ENCODE data around the gene SECISBP2L. TPM values are rescaled to one million over a fixed set of nuclear protein-coding genes. Genes with fewer than 3 reads are reported as not detected.

Gene SECISBP2L
- total RNA-seq, 1 experiment from 2014 or later, result 33.2 TPM

- intact Hi-C loops (cut with micrococcal nuclease; ENCODE audit: unreplicated experiment), result no loop called here
- Histone ChIP-seq H3K4me3 (peak overlapping the region; percentile 55; the same call in 1 of the 2 replicates), H4K20me1 (ENCODE audit: insufficient read depth) (no peaks in the 10 kb centered on the region), H3K9me2 (ENCODE audit: insufficient read depth) (no peaks in the 10 kb centered on the region), H3K27me3 (ENCODE audit: insufficient read depth, low read depth) (no peaks in the 10 kb centered on the region), H3K27ac (no peak overlapping the region), H3K79me2 (ENCODE audit: low read depth) (no peaks in the 10 kb centered on the region), H3K4me2 (peak overlapping the region; percentile 89), H3K4me1 (replicated peaks; ENCODE audit: insufficient read depth) (peaks cover 14% of the 10 kb centered on the region), H2AFZ (peak overlapping the region; percentile 95), H3K9me3 (ENCODE audit: insufficient read depth, low read depth) (no peaks in the 10 kb centered on the region), H3F3A (ENCODE audit: insufficient read depth, low read depth) (peaks cover 9% of the 10 kb centered on the region; the same call in 1 of the 2 replicates), H3K36me3 (ENCODE audit: low read depth) (no peaks in the 10 kb centered on the region)
- ChIA-PET CTCF (interaction anchor here (0.5 to 1.6 kb wide), 9 partner anchors 10 to 752 kb away, joined by 3 to 13 read pairs (median 4); partner anchors contain the start of genes CEP152 and SECISBP2L), POLR2A (ENCODE audit: unreplicated experiment) (no interaction called here)
- no TSS peak for BruUV-seq (replicated peaks)
- TF ChIP-seq CTCF (conservative IDR thresholded peaks at IDR 0.05) (peak; percentile 79), EZH2 (IDR thresholded peaks at IDR 0.05; ENCODE audit: low read depth) (no peak)
- peak in 1 of 2 experiments; percentile 73 for DNase-seq
Observed at GRCh38 chr15:48975472-48976419, 70.5 kb downstream of the SECISBP2L start.

GRCh38 chr15:48974882-48975281 lies 71.4 kb downstream of the SECISBP2L start:
- CTCF ChIA-PET, result interaction anchor here (0.6 to 1.6 kb wide), 6 partner anchors 9 to 173 kb away, joined by 3 to 13 read pairs (median 5); partner anchors contain the start of gene SECISBP2L

More at GRCh38 chr15:48974882-48975281, 71.4 kb downstream of the SECISBP2L start:
- BruUV-seq (replicated peaks), result no TSS peak
- Histone ChIP-seq H2AFZ (no peak overlapping the region), H4K20me1 (ENCODE audit: insufficient read depth) (no peaks in the 10 kb centered on the region), H3K9me3 (ENCODE audit: insufficient read depth, low read depth) (no peaks in the 10 kb centered on the region), H3K27me3 (ENCODE audit: insufficient read depth, low read depth) (no peaks in the 10 kb centered on the region), H3K27ac (no peak overlapping the region), H3K4me1 (replicated peaks; ENCODE audit: insufficient read depth) (peaks cover 14% of the 10 kb centered on the region), H3K9me2 (ENCODE audit: insufficient read depth) (no peaks in the 10 kb centered on the region), H3K4me2 (no peak overlapping the region), H3K36me3 (ENCODE audit: low read depth) (no peaks in the 10 kb centered on the region), H3F3A (ENCODE audit: insufficient read depth, low read depth) (peaks cover 9% of the 10 kb centered on the region; the same call in 1 of the 2 replicates), H3K79me2 (ENCODE audit: low read depth) (no peaks in the 10 kb centered on the region), H3K4me3 (no peak overlapping the region)
- intact Hi-C loops (cut with micrococcal nuclease; ENCODE audit: unreplicated experiment), result no loop called here
- no peak for DNase-seq
- POLR2A ChIA-PET (ENCODE audit: unreplicated experiment), result no interaction called here
- TF ChIP-seq CTCF (conservative IDR thresholded peaks at IDR 0.05), result no peak
- no peak for TF ChIP-seq EZH2 (IDR thresholded peaks at IDR 0.05; ENCODE audit: low read depth)
